IMR-90 (cell line): Measurements from ENCODE around the gene PROCA1. TPM values are rescaled to one million over a fixed set of nuclear protein-coding genes. Genes with fewer than 3 reads are reported as not detected.

Source experiments
- ATAC-seq: fragments of 200-7000 bp; cut with Tn5 transposase; 2 replicates; pipeline ENCODE4 v1.9.1; 2020; ENCODE audit warnings: low read depth, mild to moderate bottlenecking, moderate library complexity
- BruUV-seq: library from RNA; stranded (reverse); fragments of 400-500 nt; replicated peaks from 2 replicates; lab custom pipeline; 2021; lab: Mats Ljungman, UMichigan
- CTCF ChIA-PET: fragments of 300-600 bp; formaldehyde crosslinking; extraction: SDS; loops from one replicate; lab custom pipeline; 2021; ENCODE audit warnings: antibody characterized with exemption; lab: Yijun Ruan, JAX
- POLR2A ChIA-PET: fragments of 300-600 bp; sonication (Branson Sonifier 250); formaldehyde crosslinking; loops from one replicate; lab custom pipeline; 2022; ENCODE audit warnings: antibody characterized with exemption; ENCODE audit not compliant: unreplicated experiment; lab: Charles Lee
- DNase-seq: peaks from one replicate; pipeline ENCODE4 v3.0.0; 2013
- H2AFZ ChIP-seq: replicated peaks from 2 replicates; pipeline ENCODE3; 2013; ENCODE audit warnings: low read length, mild to moderate bottlenecking; ENCODE audit not compliant: poor library complexity
- H2AK5ac ChIP-seq: 2 replicates; pipeline ENCODE4 v1.6.1; 2013; ENCODE audit warnings: low read depth, low read length, inconsistent platforms
- H2AK9ac ChIP-seq: replicated peaks from 2 replicates; pipeline ENCODE3; 2013; ENCODE audit warnings: mild to moderate bottlenecking, low read depth, low read length, moderate library complexity; ENCODE audit not compliant: poor library complexity
- H2BK120ac ChIP-seq: 2 replicates; pipeline ENCODE4 v1.6.1; 2013; ENCODE audit warnings: low read depth, low read length, inconsistent platforms
- H2BK15ac ChIP-seq: 3 replicates; pipeline ENCODE4 v1.6.1; 2013; ENCODE audit warnings: low read depth, low read length, inconsistent platforms
- H2BK20ac ChIP-seq: 2 replicates; pipeline ENCODE4 v1.6.1; 2013; ENCODE audit warnings: low read depth, mild to moderate bottlenecking, inconsistent platforms, low read length, moderate library complexity
- H2BK5ac ChIP-seq: 2 replicates; pipeline ENCODE4 v1.6.1; 2013; ENCODE audit warnings: mild to moderate bottlenecking, low read depth, low read length, inconsistent platforms; ENCODE audit not compliant: poor library complexity, severe bottlenecking
- H3K14ac ChIP-seq: replicated peaks from 2 replicates; pipeline ENCODE4 v1.6.1; 2013; ENCODE audit warnings: low read depth, low read length, inconsistent platforms
- H3K18ac ChIP-seq: 2 replicates; pipeline ENCODE4 v1.6.1; 2013; ENCODE audit warnings: low read depth, low read length, control low read depth
- H3K23ac ChIP-seq: 2 replicates; pipeline ENCODE4 v1.6.1; 2013; ENCODE audit warnings: low read depth, low read length, inconsistent platforms
- H3K27ac ChIP-seq: 2 replicates; pipeline ENCODE4 v1.5.1; 2013; ENCODE audit warnings: mild to moderate bottlenecking, control low read depth, low read length; ENCODE audit not compliant: insufficient read depth
- H3K27me3 ChIP-seq: 2 replicates; pipeline ENCODE4 v1.6.1; 2013; ENCODE audit warnings: low read length; ENCODE audit not compliant: control insufficient read depth, insufficient read depth
- H3K36me3 ChIP-seq: 2 replicates; pipeline ENCODE4 v1.6.1; 2013; ENCODE audit warnings: low read length, mixed read lengths; ENCODE audit not compliant: control insufficient read depth, insufficient read depth
- H3K4ac ChIP-seq: 2 replicates; pipeline ENCODE4 v1.6.1; 2013; ENCODE audit warnings: low read depth, low read length, inconsistent platforms
- H3K4me1 ChIP-seq: 2 replicates; pipeline ENCODE4 v1.6.1; 2013; ENCODE audit warnings: low read length, mixed read lengths; ENCODE audit not compliant: control insufficient read depth, insufficient read depth
- H3K4me2 ChIP-seq: 2 replicates; pipeline ENCODE4 v1.6.1; 2013; ENCODE audit warnings: low read depth, mild to moderate bottlenecking, control low read depth, low read length, moderate library complexity
- H3K4me3 ChIP-seq: 2 replicates; pipeline ENCODE4 v1.5.1; 2013; ENCODE audit warnings: low read depth, mild to moderate bottlenecking, control low read depth, low read length, moderate library complexity; ENCODE audit not compliant: insufficient read depth
- H3K56ac ChIP-seq: 2 replicates; pipeline ENCODE4 v1.6.1; 2013; ENCODE audit warnings: low read length, inconsistent platforms; ENCODE audit not compliant: insufficient read depth; ENCODE audit errors: extremely low read depth
- H3K79me1 ChIP-seq, 2 experiments: 2 replicates each; pipeline ENCODE4 v1.6.1; 2013; ENCODE audit warnings: low read length in 2 of 2, inconsistent platforms in 1 of 2, low read depth in 1 of 2
- H3K9ac ChIP-seq: 2 replicates; pipeline ENCODE4 v1.6.1; 2013; ENCODE audit warnings: low read depth, low read length, control low read depth
- H3K9me1 ChIP-seq: 2 replicates; pipeline ENCODE4 v1.6.1; 2013; ENCODE audit warnings: low read length, inconsistent platforms; ENCODE audit not compliant: insufficient read depth
- H3K9me3 ChIP-seq: 2 replicates; pipeline ENCODE4 v1.6.1; 2013; ENCODE audit warnings: low read length; ENCODE audit not compliant: control insufficient read depth, insufficient read depth
- H4K20me1 ChIP-seq: 2 replicates; pipeline ENCODE4 v1.6.1; 2013; ENCODE audit warnings: low read length, inconsistent platforms; ENCODE audit not compliant: insufficient read depth
- H4K5ac ChIP-seq: 2 replicates; pipeline ENCODE4 v1.6.1; 2013; ENCODE audit warnings: mild to moderate bottlenecking, low read depth, low read length, control low read depth
- H4K8ac ChIP-seq, 2 experiments: 2 replicates each; pipeline ENCODE4 v1.6.1; 2013; ENCODE audit warnings: low read depth in 2 of 2, low read length in 2 of 2, control low read depth in 1 of 2, inconsistent platforms in 1 of 2
- H4K91ac ChIP-seq: 2 replicates; pipeline ENCODE4 v1.6.1; 2013; ENCODE audit warnings: low read depth, low read length, inconsistent platforms; ENCODE audit not compliant: insufficient read depth
- BHLHE40 ChIP-seq: fragments of 150-350 bp; IDR thresholded peaks from 2 replicates; pipeline ENCODE4 v1.6.1; 2016; ENCODE audit warnings: mild to moderate bottlenecking, low read depth, low read length
- CEBPB ChIP-seq: IDR thresholded peaks from 2 replicates; pipeline ENCODE4 v1.6.1; 2012; ENCODE audit warnings: low read depth, low read length, improper control_type of control experiment
- CHD1 ChIP-seq: IDR thresholded peaks from 2 replicates; pipeline ENCODE4 v1.6.1; 2012; ENCODE audit warnings: low read depth, low read length, improper control_type of control experiment
- FOS ChIP-seq: fragments of 150-350 bp; IDR thresholded peaks from 2 replicates; pipeline ENCODE4 v1.6.1; 2016; ENCODE audit warnings: low read depth, low read length
- MAFK ChIP-seq: IDR thresholded peaks from 2 replicates; pipeline ENCODE4 v1.6.1; 2012; ENCODE audit warnings: low read depth, low read length, improper control_type of control experiment
- MAZ ChIP-seq: IDR thresholded peaks from 2 replicates; pipeline ENCODE4 v1.6.1; 2012; ENCODE audit warnings: low read depth, mild to moderate bottlenecking, low read length, improper control_type of control experiment, moderate library complexity, borderline replicate concordance
- MXI1 ChIP-seq: IDR thresholded peaks from 2 replicates; pipeline ENCODE4 v1.6.1; 2012; ENCODE audit warnings: low read depth, mild to moderate bottlenecking, low read length, moderate library complexity, borderline replicate concordance
- NFE2L2 ChIP-seq: fragments of 150-350 bp; IDR thresholded peaks from 2 replicates; pipeline ENCODE4 v1.6.1; 2016; ENCODE audit warnings: low read depth, mild to moderate bottlenecking, low read length
- POLR2A ChIP-seq: IDR thresholded peaks from 2 replicates; pipeline ENCODE4 v1.6.1; 2012; ENCODE audit warnings: mild to moderate bottlenecking, low read depth, low read length
- RAD21 ChIP-seq: IDR thresholded peaks from 2 replicates; pipeline ENCODE4 v1.6.1; 2012; ENCODE audit warnings: low read length, improper control_type of control experiment
- RCOR1 ChIP-seq: IDR thresholded peaks from 2 replicates; pipeline ENCODE4 v1.6.1; 2012; ENCODE audit warnings: mild to moderate bottlenecking, low read length, improper control_type of control experiment; ENCODE audit not compliant: insufficient replicate concordance
- RFX5 ChIP-seq: IDR thresholded peaks from 2 replicates; pipeline ENCODE4 v1.8.0; 2012; ENCODE audit warnings: low read depth, mild to moderate bottlenecking, low read length, moderate library complexity
- SMC3 ChIP-seq: fragments of 150-350 bp; IDR thresholded peaks from 2 replicates; pipeline ENCODE4 v1.6.1; 2016; ENCODE audit warnings: low read depth, mild to moderate bottlenecking, antibody characterized with exemption, low read length, moderate library complexity
- WGBS, 2 experiments: methylation state at CpG; one replicate each; pipeline versions ENCODE4 v1.1.5 to v1.1.7; 2013; ENCODE audit warnings: missing lambda C conversion rate in 2 of 2; ENCODE audit not compliant: insufficient read length in 1 of 2; ENCODE audit errors: extremely low coverage in 2 of 2; 5-methylcytosine and 5-hydroxymethylcytosine counted together
- dilution Hi-C: fragments of 300-500 bp; cut with HindIII; formaldehyde crosslinking; loops from one replicate; pipeline ENCODE4 v1.14.3; 2018; ENCODE audit warnings: low sequenced_read_pairs; ENCODE audit not compliant: unreplicated experiment
- in situ Hi-C: fragments of 300-500 bp; cut with MboI; formaldehyde crosslinking; loops from 3 replicates; pipeline ENCODE4 v1.14.3; 2019; ENCODE audit warnings: low sequenced_read_pairs, inconsistent platforms, mixed read lengths
- intact Hi-C: fragments of 100-400 bp; cut with micrococcal nuclease; formaldehyde crosslinking; loops from 2 replicates; pipeline ENCODE4 v1.10.0; 2022
- polyA plus RNA-seq, 3 experiments: library from polyadenylated mRNA; depleted of rRNA; stranded (reverse); fragments of >200 nt; gene quantifications; 2 replicates each; pipeline ENCODE4 v1.2.3, GENCODE V29; 2012; ENCODE audit warnings: low replicate concordance in 1 of 3
- total RNA-seq: library from RNA; depleted of rRNA; stranded (reverse); fragments of >200 nt; gene quantifications from 2 replicates; pipeline ENCODE4 v1.2.3, GENCODE V29; 2012
- TF ChIP-seq, protein P1 (sequence below): conservative IDR thresholded peaks from 2 replicates; pipeline ENCODE4 v1.5.1; 2012; ENCODE audit warnings: mild to moderate bottlenecking, low read depth, low read length, improper control_type of control experiment
- TF ChIP-seq, protein P2 (sequence below): fragments of 150-350 bp; IDR thresholded peaks from 2 replicates; pipeline ENCODE4 v1.6.1; 2017; ENCODE audit warnings: mild to moderate bottlenecking, antibody characterized with exemption, low read length, low read depth
- TF ChIP-seq, protein P3 (sequence below): fragments of 150-350 bp; IDR thresholded peaks from 2 replicates; pipeline ENCODE4 v1.6.1; 2016; ENCODE audit warnings: low read depth, mild to moderate bottlenecking, low read length, moderate library complexity, borderline replicate concordance

PROCA1 gene
- total and polyA plus RNA-seq, 2 of the 4 experiments (the other 2 are of a cell fraction): 0.36 to 1.7 TPM

DNA sequence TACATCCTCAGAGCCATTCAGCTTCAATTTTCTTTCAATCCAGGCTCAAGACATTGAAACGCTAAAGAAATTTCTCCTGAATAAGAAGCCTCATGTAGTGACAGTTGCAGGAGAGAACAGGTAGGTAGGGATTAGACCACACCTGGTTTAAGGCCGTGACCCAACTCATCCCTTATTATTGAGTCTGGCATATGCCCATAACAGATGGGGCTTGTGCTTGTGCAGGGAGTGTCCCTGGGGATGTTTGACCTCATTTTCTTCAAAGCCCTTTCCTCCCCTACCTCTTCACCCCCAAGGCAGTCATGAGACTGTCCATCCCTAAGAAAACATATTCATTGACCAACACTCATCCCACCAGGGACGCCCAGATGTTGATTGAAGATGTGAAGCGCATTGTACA, 25.4 kb downstream of the PROCA1 start:
- TF ChIP-seq MAFK (no peak), RAD21 (no peak), MAZ (no peak), CHD1 (no peak), SMC3 (no peak), FOS (no peak), NFE2L2 (no peak), RCOR1 (no peak), MXI1 (no peak), POLR2A (no peak), BHLHE40 (no peak), CEBPB (no peak), RFX5 (no peak)
- TF ChIP-seq, protein P1, sequence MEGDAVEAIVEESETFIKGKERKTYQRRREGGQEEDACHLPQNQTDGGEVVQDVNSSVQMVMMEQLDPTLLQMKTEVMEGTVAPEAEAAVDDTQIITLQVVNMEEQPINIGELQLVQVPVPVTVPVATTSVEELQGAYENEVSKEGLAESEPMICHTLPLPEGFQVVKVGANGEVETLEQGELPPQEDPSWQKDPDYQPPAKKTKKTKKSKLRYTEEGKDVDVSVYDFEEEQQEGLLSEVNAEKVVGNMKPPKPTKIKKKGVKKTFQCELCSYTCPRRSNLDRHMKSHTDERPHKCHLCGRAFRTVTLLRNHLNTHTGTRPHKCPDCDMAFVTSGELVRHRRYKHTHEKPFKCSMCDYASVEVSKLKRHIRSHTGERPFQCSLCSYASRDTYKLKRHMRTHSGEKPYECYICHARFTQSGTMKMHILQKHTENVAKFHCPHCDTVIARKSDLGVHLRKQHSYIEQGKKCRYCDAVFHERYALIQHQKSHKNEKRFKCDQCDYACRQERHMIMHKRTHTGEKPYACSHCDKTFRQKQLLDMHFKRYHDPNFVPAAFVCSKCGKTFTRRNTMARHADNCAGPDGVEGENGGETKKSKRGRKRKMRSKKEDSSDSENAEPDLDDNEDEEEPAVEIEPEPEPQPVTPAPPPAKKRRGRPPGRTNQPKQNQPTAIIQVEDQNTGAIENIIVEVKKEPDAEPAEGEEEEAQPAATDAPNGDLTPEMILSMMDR: no peak
- TF ChIP-seq, protein P2, sequence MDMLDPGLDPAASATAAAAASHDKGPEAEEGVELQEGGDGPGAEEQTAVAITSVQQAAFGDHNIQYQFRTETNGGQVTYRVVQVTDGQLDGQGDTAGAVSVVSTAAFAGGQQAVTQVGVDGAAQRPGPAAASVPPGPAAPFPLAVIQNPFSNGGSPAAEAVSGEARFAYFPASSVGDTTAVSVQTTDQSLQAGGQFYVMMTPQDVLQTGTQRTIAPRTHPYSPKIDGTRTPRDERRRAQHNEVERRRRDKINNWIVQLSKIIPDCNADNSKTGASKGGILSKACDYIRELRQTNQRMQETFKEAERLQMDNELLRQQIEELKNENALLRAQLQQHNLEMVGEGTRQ: no peak
- TF ChIP-seq, protein P3, sequence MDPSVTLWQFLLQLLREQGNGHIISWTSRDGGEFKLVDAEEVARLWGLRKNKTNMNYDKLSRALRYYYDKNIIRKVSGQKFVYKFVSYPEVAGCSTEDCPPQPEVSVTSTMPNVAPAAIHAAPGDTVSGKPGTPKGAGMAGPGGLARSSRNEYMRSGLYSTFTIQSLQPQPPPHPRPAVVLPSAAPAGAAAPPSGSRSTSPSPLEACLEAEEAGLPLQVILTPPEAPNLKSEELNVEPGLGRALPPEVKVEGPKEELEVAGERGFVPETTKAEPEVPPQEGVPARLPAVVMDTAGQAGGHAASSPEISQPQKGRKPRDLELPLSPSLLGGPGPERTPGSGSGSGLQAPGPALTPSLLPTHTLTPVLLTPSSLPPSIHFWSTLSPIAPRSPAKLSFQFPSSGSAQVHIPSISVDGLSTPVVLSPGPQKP: no peak
- Histone ChIP-seq H4K5ac (no peak overlapping the region), H4K91ac (no peak overlapping the region), H3K4me1 (no peaks in the 10 kb centered on the region), H3K4me2 (no peak overlapping the region), H3K18ac (no peak overlapping the region), H2AFZ (no peak overlapping the region), H3K14ac (no peak overlapping the region), H3K27me3 (no peaks in the 10 kb centered on the region), H3K56ac (no peak overlapping the region), H3K9me3 (no peaks in the 10 kb centered on the region), H2BK5ac (no peak overlapping the region), H3K9me1 (0 out of 2 replicates have a peak, but pooled peaks cover 3% of the 10 kb centered on the region), H2BK20ac (no peak overlapping the region), H2BK120ac (no peak overlapping the region), H2BK15ac (no peak overlapping the region), H3K4ac (no peak overlapping the region), H3K36me3 (peaks cover 84% of the 10 kb centered on the region), H3K9ac (no peak overlapping the region), H3K79me1 (peaks cover 0 to 17% of the 10 kb centered on the region in 2 experiments; a peak in 2 of 4 replicates), H3K4me3 (no peak overlapping the region), H3K23ac (no peak overlapping the region), H4K20me1 (no peaks in the 10 kb centered on the region; the same call in 1 of the 2 replicates), H2AK9ac (peak overlapping the region; percentile 34), H2AK5ac (no peak overlapping the region), H4K8ac (no peak overlapping the region), H3K27ac (no peak overlapping the region)
- in situ Hi-C loops: no loop called here
- CTCF ChIA-PET: no interaction called here
- POLR2A ChIA-PET: no interaction called here
- BruUV-seq: no TSS peak
- dilution Hi-C loops: no loop called here
- intact Hi-C loops: no loop called here
- ATAC-seq: no peak
- no peak for DNase-seq
- WGBS, 2 experiments: no CpG with 5 or more reads among the region's 4 CpGs
